Aorta (tissue), 5 donors: ENCODE measurements around the gene DQX1. TPM values are rescaled to one million over a fixed set of nuclear protein-coding genes. Genes with fewer than 3 reads are reported as not detected.
A peak's percentile ranks its signal among the peaks of the same experiment; 100 is the strongest.

ENCODE experiments used
- ATAC-seq: fragments of 200-7000 bp; cut with Tn5 transposase; one replicate; pipeline ENCODE4 v1.9.1; 2022; ENCODE audit warnings: moderate library complexity; ENCODE audit not compliant: low FRiP score
- DNase-seq, 2 donors: peaks; one replicate each; pipeline ENCODE4 v3.0.0-alpha.2; 2020
- H3K27ac ChIP-seq, 2 donors: one replicate each; pipeline ENCODE4 v1.5.1; 2013; ENCODE audit warnings: low read length in 2 of 2, mild to moderate bottlenecking in 2 of 2, moderate library complexity in 2 of 2, control low read depth in 1 of 2, inconsistent platforms in 1 of 2, low read depth in 1 of 2
- H3K27me3 ChIP-seq, 2 donors: one replicate each; pipeline ENCODE4 v1.6.1; 2013; ENCODE audit warnings: control low read depth in 1 of 2, low read length in 1 of 2, mild to moderate bottlenecking in 1 of 2, moderate library complexity in 1 of 2; ENCODE audit not compliant: insufficient read depth in 2 of 2, control insufficient read depth in 1 of 2
- H3K36me3 ChIP-seq, 2 donors: one replicate each; pipeline ENCODE4 v1.6.1; 2013; ENCODE audit warnings: control low read depth in 1 of 2, low read length in 1 of 2, mild to moderate bottlenecking in 1 of 2; ENCODE audit not compliant: insufficient read depth in 2 of 2, control insufficient read depth in 1 of 2
- H3K4me1 ChIP-seq, 2 donors: one replicate each; pipeline ENCODE4 v1.6.1; 2013; ENCODE audit warnings: low read length in 2 of 2, control low read depth in 1 of 2, mild to moderate bottlenecking in 1 of 2, moderate library complexity in 1 of 2; ENCODE audit not compliant: insufficient read depth in 2 of 2, control insufficient read depth in 1 of 2
- H3K4me3 ChIP-seq, 2 donors: one replicate each; pipeline ENCODE4 v1.5.1; 2013; ENCODE audit warnings: low read length in 2 of 2, control low read depth in 1 of 2, mild to moderate bottlenecking in 1 of 2
- H3K9me3 ChIP-seq: one replicate; pipeline ENCODE4 v1.6.1; 2013; ENCODE audit warnings: mild to moderate bottlenecking, low read length; ENCODE audit not compliant: control insufficient read depth
- WGBS, 2 donors: extraction: QIAGEN DNeasy Blood & Tissue Kit; methylation state at CpG; one replicate each; pipeline ENCODE4 v1.1.7; 2013; 5-methylcytosine and 5-hydroxymethylcytosine counted together
- intact Hi-C, 2 donors: fragments of 100-400 bp; cut with DNase I; formaldehyde crosslinking; loops; one replicate each; pipeline versions ENCODE4 v1.14.2 to v1.15.0; 2022
- polyA plus RNA-seq, 2 donors: library from polyadenylated mRNA; stranded (reverse); fragments of 200-250 nt; gene quantifications; one replicate each; pipeline ENCODE4 v1.2.3, GENCODE V29; 2013
- total RNA-seq, 2 donors: library from RNA; stranded (reverse); fragmentation: NEBNext Ultra II Directional; extraction: Animal tissue kit (Norgen Biotek cat#: 25700); gene quantifications; one replicate each; pipeline ENCODE4 v1.2.1, GENCODE V29; 2021
- donor health status: healthy with polysubstance abuse.
- donor health status: Bipolar disorder and iron deficiency.
- donor health status: DM: no; HTN: no; CAD: no.
- donor health status: DM: no; HTN: no; CAD: no.
- donor health status: DM: yes; HTN: yes; CAD: no.

DQX1 gene
- total and polyA plus RNA-seq, 4 donors: 0.24 to 4.1 TPM; not detected in 2

DNA sequence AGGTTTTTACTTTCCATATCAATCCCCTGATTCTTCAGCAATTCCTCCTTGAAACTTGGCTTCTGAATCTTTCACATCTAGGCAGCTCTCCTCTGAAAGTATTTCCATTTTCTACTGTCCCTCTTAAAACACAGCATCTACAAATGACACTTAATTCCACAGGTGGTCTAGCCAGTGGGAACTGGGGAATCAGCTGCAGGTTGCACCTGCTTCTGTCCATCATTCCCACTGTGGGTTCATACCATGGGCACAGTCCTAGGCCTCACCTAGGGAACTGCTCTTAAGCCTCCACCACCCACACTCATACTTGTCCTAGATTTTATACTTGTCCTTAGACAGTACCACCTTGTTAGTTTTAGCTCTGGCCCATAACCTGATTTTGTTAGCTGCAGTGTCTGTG, 25.5 kb upstream of the DQX1 start:
- H3K36me3 ChIP-seq: no peaks in the 10 kb centered on the region
- intact Hi-C loops: no loop called here
- DNase-seq: no peak
- H3K9me3 ChIP-seq: no peaks in the 10 kb centered on the region
- ATAC-seq: no peak
- no peaks in the 10 kb centered on the region for H3K27me3 ChIP-seq
- no peak overlapping the region for H3K4me3 ChIP-seq
- H3K4me1 ChIP-seq: no peaks in the 10 kb centered on the region
- H3K27ac ChIP-seq: no peak overlapping the region

DNA sequence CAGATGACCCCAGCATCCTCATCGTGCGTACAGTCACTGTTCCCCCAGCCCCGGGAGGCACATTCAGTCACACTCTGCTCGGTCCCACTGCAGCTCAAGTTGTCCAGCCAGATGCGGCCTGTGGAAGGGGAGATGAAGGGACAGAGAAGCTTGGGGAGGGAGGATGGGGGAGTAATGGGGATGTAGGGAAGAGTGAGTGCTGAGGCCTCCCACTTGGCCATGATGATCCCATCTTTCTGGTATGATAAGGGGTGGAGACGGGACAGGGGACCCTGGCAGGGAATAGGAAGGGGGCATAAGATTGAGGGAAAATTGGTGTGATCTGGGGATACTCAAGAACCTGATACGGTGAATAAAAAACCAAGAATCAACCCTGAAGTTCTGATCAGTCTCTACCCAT, 24.2 kb upstream of the DQX1 start:
- H3K4me1 ChIP-seq: no peaks in the 10 kb centered on the region
- H3K27ac ChIP-seq: no peak overlapping the region
- H3K27me3 ChIP-seq: no peaks in the 10 kb centered on the region
- no peaks in the 10 kb centered on the region for H3K9me3 ChIP-seq
- no peaks in the 10 kb centered on the region for H3K36me3 ChIP-seq
- H3K4me3 ChIP-seq: no peak overlapping the region
- DNase-seq (no peak), ATAC-seq (no peak)
- intact Hi-C loops: no loop called here
- WGBS, 2 donors: 95 to 98% methylated on average over 7 of the region's 7 CpGs

DNA sequence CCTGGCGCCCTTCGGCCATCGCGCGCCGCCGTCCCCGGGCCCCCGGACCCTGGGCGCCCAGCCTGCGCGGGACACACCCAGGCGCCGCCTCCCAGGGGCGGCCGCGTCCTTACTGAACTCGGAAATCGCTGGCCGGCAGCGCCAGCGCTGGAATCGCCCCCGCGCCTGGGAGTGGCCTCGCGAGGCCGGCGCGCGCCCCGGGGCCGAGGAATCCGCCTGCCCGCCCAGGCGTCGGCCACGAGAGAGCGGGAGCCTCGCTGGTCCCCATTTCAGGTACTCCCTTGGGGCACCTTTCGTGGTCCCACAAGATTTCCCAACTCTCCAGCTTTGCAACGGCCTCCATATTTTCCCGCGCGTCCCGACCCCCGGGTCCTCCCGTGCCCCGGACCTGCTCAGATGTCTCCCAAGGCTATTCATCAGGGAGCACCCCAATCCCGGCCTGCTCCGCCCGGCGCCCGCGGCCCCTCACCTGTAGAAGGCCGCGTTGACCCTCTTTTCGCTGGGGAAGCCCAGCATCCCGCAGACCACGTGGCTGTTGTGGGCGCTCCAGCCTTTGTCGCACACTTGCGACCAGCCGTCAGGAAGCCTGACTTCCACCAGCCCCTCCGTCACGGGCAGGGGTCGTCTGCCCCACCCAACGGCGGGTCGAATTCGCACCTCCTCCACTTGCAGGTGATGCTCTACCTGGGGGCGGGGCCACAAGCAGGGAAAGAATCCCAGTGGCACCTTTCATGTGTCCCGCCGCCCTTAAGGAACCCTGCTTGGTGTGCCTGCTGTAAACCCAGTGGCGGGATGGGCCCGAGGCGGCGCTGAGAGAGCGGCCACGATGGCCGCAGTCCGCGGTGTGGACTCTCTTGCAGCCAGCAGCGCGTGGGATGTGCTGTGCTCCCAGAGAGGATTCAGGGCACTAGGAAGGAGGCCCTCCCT, 23.1 kb upstream of the DQX1 start:
- Histone ChIP-seq H3K36me3 (no peaks in the 10 kb centered on the region), H3K27ac (peak overlapping the region in 1 of 2 donors; percentile 13), H3K4me1 (no peaks in the 10 kb centered on the region), H3K9me3 (no peaks in the 10 kb centered on the region), H3K4me3 (peak overlapping the region; percentile 39 to 79), H3K27me3 (no peaks in the 10 kb centered on the region)
- ATAC-seq (peak; percentile 78), DNase-seq (peak; percentile 81 to 92)
- 9 to 12% methylated on average over 71 to 85 of the region's 85 CpGs for WGBS, 2 donors
- intact Hi-C loops: loop anchor here in 1 of 2 donors (5.0 kb wide), 1 partner anchor 33 kb away; no protein-coding TSS in a partner anchor

DNA sequence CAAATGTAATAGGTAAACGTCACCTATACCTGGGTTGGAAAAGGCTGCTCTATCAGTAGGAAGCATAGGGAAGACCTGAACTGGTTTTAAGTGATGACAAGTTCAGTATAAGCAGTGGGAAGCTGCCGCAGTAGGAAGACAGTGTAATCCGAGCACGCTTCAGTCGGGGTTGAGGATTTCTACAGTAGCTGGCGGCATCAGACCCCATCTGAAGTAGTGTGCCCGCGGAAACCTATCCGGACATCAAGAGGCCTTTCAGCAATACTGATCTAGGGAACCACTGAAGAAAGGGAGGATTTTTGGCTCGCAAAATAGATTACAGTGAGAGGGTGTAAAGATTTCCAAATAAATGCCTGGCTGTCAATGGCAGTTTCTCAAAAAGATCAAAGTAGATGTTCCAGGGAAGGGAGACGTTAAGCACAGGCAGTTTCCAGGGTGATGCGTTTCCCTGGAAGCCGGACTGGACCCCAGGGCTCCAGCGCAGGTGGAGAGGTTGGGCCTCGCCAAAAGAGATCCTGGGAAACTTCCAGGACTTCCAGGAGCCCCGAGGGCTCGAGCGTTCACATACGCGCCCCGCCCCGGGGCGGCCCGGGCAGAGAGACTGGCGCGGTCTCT, 22.4 kb upstream of the DQX1 start:
- no peak for DNase-seq
- WGBS, 2 donors: 15 to 21% methylated on average over 26 of the region's 26 CpGs
- intact Hi-C loops: loop anchor here in 1 of 2 donors (5.0 kb wide), 1 partner anchor 34 kb away; no protein-coding TSS in a partner anchor
- Histone ChIP-seq H3K4me3 (peak overlapping the region; percentile 31 to 79), H3K4me1 (no peaks in the 10 kb centered on the region), H3K9me3 (no peaks in the 10 kb centered on the region), H3K27ac (peak overlapping the region in 1 of 2 donors; percentile 20), H3K36me3 (no peaks in the 10 kb centered on the region), H3K27me3 (no peaks in the 10 kb centered on the region)
- ATAC-seq: no peak

DNA sequence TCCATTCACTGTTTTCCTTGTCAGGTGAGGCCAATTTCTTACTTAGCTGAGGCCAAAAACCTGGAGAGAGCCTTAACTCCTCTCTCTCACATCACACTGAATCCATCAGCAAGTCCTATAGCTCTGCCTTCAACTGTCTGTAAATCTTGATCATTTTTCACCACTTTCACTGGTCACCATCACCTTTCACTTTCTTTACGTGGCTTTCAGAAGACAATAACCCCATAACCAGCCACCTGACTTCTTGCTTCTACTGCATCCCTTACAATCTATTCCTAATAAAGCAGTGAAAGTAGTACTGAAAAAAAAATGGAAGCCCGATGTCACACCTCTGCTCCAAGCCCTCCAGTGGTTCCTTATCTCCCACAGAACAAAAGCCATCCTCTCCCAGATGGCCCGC, 20.0 kb upstream of the DQX1 start:
- intact Hi-C loops: loop anchor here in 1 of 2 donors (5.0 kb wide), 1 partner anchor 36 kb away; no protein-coding TSS in a partner anchor
- WGBS, 2 donors: 88 to 90% methylated on average over 3 of the region's 3 CpGs

DNA sequence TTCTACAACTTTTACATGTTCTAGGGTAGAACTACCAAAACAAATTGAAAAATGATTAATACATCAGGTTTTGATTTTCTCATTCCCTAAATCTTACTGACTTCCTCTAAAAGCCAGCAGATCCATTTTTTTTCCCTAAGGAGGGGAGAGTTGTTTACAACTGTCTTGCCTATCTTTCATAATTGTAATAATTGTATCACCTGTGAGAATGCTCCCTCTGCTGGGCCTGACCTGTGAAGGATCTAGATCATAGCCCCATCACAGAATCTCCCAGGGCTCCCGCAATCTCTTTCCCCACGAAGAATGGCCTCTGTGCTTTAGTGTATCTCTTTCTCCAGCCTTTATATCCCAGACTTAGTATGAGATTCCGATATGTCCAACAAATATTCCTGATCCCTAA, 18.6 kb upstream of the DQX1 start:
- intact Hi-C loops: loop anchor here in 1 of 2 donors (5.0 kb wide), 1 partner anchor 38 kb away; no protein-coding TSS in a partner anchor
- Histone ChIP-seq H3K27ac (no peak overlapping the region), H3K9me3 (no peaks in the 10 kb centered on the region), H3K36me3 (no peaks in the 10 kb centered on the region), H3K4me1 (no peaks in the 10 kb centered on the region), H3K4me3 (no peak overlapping the region), H3K27me3 (no peaks in the 10 kb centered on the region)
- DNase-seq (no peak), ATAC-seq (no peak)
- WGBS, 2 donors: 92 to 95% methylated on average over 3 of the region's 3 CpGs

More for the DNA sequence above, 20.0 kb upstream of the DQX1 start:
- Histone ChIP-seq H3K4me3 (no peak overlapping the region), H3K36me3 (no peaks in the 10 kb centered on the region), H3K4me1 (no peaks in the 10 kb centered on the region), H3K9me3 (no peaks in the 10 kb centered on the region), H3K27ac (no peak overlapping the region), H3K27me3 (no peaks in the 10 kb centered on the region)
- DNase-seq: no peak
- ATAC-seq: no peak

DNA sequence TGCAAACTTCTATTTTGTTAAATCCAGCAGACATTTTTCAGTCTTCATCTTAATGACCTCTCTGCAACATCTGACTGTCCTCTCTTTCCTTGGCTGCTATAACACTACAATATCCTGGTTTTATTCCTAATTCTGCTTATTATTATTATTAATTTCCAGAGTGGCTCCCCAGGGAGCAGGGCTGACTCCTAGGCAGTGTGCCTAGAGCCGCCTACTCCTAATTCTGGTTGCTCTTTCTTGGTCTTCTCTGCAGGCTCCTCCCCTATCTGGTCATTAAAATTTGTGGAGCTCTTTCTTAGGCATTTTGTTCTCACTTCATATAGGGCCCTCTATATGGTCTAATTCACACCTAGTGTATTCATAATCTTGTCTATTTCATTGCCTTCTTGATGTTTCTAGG, 16.9 kb upstream of the DQX1 start:
- no peak overlapping the region for H3K4me3 ChIP-seq
- H3K36me3 ChIP-seq: no peaks in the 10 kb centered on the region
- DNase-seq: no peak
- no peaks in the 10 kb centered on the region for H3K9me3 ChIP-seq
- no peaks in the 10 kb centered on the region for H3K27me3 ChIP-seq
- WGBS, 2 donors: 88 to 91% methylated on average over 1 of the region's 1 CpG
- H3K27ac ChIP-seq: no peak overlapping the region
- no peaks in the 10 kb centered on the region for H3K4me1 ChIP-seq
- intact Hi-C loops: no loop called here
- ATAC-seq: no peak

DNA sequence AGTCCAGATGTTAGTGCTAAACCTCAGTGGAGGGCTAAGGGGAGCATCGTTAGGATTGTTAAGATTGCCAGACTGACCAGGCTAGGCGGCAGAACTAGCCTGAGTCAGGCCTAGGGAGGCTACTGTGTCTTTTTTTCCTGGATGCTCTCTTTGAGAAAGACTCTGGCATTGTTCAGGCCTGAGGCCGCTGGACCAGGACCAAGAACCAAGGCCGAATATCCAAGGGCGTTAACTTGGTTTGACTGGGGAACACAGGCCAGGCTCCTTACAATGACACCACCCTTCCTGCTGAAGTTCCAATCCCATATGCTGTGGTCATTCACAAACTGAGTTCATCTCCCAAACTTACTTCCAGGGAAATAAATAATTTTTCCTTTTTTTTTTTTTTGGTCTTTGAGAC, 14.3 kb upstream of the DQX1 start:
- no peaks in the 10 kb centered on the region for H3K36me3 ChIP-seq
- no peak overlapping the region for H3K27ac ChIP-seq
- no peaks in the 10 kb centered on the region for H3K27me3 ChIP-seq
- H3K4me3 ChIP-seq: no peak overlapping the region
- intact Hi-C loops: no loop called here
- DNase-seq (peak in 1 of 2 donors; percentile 80), ATAC-seq (peak; percentile 77)
- 82 to 91% methylated on average over 5 of the region's 5 CpGs for WGBS, 2 donors
- no peaks in the 10 kb centered on the region for H3K4me1 ChIP-seq
- H3K9me3 ChIP-seq: no peaks in the 10 kb centered on the region
